NK-92 treated with Interleukin-12 subunit alpha and Interleukin-12 subunit beta, amount 100 ng/mL, for 24 hours (cell line): ENCODE data around the gene OR2G6.
"Not testable (repeated sequence)": the region's sequence is repeated elsewhere in the genome, so short reads cannot be mapped to it uniquely, and the experiment has no call there.

Source experiments
- DNase-seq: peaks from one replicate; lab custom pipeline; 2025; lab: John Stamatoyannopoulos, UW

The OR2G6 gene

GRCh38 chr1:248574657-248575056 lies 66.8 kb downstream of the OR2G6 start, which contains the start of gene OR2T34:
OR2T34 (minus strand) TSS chr1:248574757; CDS start chr1:248574757, 0 bp downstream.
- DNase-seq: not testable (repeated sequence)

- no peak for DNase-seq
Measured at GRCh38 chr1:248576260-248576980, 68.5 kb downstream of the OR2G6 start.
